HG02623 (cell line): ENCODE data around the gene ARL5A.
A peak's percentile ranks its signal among the peaks of the same experiment; 100 is the strongest.

Experiments used
- ATAC-seq: cut with Tn5 transposase; IDR thresholded peaks from one replicate; pipeline ENCODE4 v1.9.1; 2021; ENCODE audit warnings: moderate library complexity; ENCODE audit not compliant: unreplicated experiment

The ARL5A gene

DNA sequence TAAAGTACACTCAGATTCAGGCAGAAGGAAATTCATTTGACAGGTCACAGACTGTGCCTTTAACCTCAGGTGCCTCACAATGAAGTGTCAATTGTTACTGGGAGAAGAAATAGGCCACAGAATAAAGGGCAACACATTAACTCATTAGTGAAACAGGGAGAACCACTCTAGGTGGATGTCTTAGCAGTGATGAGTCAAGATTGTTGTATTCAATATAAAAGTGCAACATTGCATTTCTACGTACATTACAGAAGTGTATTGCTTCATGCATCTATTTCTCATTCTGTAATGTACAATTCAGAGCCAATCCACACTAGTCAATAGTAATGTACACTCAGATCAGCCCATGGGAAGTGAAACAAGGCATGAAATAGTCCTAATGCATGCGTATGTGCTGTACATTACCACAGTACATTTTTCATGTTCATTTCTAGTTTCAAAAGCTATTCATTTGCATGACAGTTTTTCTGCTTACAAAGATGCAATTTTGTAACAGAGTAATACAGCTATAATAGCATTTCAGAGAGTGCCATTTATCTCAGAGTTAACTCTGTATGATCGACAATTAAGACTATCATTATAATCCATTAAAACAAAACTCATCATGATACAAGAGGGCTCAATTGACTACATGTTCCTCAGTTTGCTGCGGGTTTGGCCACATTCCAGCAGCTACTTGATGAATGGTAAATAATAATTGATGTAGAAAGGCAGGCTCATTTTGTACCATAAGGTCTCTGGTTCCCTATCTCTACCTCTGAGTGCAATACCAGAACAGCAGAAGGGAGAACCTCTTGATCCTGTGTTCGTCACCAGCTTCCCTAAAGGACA lies 12.2 kb upstream of the ARL5A start:
- peak; percentile 97 for ATAC-seq

DNA sequence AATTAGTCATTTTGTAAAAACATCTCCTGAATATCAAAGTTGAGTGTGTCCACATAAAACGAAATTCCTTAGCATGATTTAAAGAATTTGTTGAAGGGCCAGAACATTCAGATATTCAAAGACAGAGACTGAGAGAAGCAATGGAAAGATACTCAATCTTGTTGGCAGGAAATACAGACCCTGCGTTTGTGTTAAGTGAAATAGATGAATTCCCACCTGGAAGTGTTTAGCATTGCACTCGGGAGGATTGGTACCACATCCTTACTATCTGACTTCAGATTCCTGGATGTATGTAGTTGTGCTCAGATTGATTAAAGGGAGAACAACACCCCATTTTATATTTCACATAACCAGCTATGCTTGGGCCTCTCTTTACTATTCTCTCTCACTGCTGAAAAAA lies 9.7 kb upstream of the ARL5A start:
- no peak for ATAC-seq

DNA sequence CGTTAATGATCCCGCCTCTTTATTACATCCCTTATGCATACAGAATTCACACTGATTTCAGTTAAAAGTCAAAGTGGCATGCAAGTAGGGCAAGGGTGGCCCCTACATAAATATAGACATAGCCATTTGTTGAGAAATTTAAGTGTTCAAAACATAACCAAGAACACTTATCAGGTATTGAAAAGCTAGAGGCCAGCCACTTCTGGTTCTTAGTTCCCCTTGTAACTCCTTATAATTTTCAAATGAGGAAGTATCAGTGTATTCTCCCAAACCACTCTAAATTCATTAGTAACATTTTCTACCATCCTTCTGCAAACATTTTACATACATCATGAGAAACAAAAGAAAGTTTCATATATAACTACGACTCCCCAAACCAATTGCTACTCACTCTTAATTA lies 5.8 kb upstream of the ARL5A start:
- ATAC-seq, result peak; percentile 65

DNA sequence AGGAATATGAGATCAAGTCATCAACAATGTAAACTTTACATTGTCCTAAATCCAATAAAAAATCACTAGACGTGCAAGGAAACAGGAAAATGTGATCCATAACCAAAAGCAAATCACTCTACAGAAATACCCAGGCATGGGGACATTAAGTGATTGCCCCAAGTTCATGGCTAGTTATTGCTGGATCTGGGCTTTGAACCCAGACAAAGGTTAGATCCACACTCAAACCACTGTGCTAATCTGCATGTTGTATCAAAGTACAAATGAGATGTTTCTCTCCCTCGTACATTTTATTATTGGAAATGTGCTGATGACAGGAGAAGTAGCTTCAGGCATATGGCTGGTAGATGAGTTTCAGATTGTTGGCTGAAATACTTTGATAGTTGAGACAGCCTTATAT lies 2.7 kb upstream of the ARL5A start:
- ATAC-seq, result no peak

DNA sequence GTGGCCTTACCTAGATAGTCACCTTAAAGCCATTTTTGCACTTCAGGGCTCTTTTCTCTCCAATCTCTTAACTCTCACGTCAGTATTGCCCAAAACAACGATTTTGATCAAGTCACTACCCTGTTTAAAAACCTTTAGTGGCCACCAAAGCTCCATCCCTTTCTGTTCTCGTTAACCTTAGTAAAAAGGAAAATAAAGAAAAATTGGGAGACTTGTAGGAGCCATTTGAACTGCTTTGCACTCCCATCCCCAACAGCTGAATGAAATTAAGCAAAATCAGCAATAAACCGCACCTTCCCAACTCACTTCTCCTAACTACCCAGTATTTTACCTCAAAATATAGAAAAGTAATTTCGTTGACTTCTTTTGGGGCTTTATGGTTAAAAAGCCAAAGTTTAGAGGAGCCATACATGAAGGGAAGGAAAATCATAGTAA lies 686 bp upstream of the ARL5A start:
- no peak for ATAC-seq

DNA sequence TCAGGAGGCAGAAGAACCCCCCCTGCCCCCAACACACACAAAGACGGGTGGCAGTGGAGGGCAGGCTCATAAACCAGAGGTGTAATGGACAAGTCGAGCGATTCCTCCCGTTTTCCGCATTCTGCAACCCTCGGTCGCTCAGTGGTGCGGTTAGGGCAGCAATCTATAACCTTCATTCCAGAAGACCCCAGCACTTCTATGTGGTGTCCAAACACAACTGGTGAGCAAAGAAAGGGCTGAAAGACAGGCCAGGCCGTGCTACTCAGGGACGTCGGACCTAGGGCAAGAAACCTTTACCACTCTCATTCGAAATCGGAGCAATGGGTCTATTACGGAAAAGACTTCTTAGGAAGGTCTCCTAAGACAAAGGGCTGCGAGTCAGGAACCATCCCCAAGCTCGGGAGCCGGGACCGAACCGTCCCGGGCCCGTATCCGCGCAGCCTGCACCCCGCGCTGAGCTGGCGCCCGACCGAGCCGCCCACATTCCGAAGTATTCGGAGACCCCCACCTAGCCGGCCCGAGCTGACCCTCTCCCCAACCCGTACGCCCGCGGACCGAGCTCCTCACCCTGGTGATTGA lies 568 bp downstream of the ARL5A start:
- peak; percentile 13 for ATAC-seq

DNA sequence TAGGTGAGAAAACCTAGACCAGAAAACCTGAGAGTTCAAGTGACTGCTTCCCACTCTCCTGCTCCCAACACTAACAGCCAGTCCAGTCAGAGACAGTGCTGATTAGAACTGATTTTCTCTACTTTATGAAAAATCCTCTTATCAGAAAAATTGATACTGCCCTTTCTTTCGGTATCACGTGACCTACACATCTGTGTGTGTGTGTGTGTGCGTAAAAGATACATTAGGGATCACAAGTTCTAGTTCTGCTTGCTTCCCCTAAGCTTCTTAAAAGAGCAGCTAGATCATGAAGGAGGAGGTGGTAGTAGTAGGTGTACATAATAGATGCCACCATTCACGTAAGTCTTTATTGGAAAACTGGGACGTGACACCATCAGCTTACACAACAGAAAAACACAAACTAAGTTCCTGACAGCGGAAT lies 1.5 kb downstream of the ARL5A start:
- no peak for ATAC-seq

DNA sequence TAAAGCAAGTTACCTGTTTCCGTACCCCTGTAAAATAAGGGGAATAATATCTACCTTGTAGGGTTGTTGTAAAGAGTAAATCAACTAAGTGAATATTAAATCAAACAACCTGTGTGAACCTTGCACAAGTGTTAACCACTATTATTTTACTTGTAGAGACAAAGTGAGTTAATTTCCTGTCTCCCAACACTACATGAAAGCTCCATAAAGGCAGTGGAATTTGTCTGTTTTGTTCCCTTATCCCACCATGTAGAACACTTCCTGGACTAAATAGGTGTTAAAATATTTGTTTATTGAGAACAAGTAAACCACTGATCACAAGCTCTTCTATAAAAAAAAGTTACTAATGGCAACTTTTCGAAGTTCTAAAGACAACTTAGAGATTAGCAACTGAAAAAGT lies 3.3 kb downstream of the ARL5A start:
- ATAC-seq, result no peak

DNA sequence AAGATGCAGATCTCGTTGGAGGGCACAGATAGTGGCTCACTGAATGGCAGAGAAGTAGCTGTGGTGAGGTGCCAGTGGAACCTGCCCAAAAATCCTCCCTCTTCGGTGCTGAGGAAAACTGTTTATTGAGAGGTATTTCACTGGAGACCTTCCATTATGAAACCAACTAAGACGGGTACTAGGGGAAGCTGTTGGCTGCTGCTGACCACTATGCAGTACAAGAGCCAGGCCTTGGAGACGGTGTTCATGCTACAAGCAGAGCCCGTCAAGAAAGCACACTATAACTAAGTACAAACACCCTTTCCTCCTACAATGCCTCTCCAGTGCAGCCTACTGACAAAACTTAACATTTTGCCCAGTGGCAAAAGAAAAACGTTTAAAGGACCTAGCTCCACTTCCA lies 4.6 kb downstream of the ARL5A start:
- ATAC-seq, result no peak

DNA sequence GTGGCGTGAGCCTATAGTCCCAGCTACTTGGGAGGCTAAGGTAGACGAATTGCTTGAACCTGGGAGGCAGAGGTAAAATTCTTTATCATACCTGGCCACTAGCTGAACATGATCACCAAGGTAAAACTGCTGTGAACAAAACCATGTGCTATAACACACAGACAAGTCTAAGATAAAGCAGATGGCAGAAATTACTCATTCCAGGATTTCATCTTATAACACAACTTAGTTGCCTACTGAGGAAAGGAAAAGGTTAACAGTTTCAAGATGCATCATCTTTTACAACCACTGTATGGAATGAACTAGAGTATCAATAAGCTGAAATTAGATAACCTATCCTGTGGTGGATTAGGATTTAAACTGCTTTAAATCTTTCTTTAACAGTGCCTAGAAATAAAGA lies 8.3 kb downstream of the ARL5A start:
- ATAC-seq, result no peak

DNA sequence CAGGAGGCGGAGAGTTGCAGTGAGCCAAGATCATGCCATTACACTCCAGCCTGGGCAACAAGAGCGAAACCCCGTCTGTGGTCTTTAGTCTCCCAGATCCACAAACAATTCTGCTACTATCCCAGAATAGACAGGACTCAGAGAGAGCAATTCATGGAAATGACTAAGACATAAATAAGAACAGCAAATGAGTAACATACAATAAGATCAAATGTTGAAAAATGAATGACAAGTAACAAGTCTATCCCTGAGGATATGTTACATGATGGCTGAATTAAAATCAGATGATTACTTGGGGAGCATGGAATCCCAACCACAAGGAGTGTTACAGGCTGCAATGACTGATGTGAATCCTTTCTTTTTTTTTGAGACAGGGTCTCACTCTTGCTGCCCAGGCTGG lies 10.3 kb downstream of the ARL5A start:
- no peak for ATAC-seq

DNA sequence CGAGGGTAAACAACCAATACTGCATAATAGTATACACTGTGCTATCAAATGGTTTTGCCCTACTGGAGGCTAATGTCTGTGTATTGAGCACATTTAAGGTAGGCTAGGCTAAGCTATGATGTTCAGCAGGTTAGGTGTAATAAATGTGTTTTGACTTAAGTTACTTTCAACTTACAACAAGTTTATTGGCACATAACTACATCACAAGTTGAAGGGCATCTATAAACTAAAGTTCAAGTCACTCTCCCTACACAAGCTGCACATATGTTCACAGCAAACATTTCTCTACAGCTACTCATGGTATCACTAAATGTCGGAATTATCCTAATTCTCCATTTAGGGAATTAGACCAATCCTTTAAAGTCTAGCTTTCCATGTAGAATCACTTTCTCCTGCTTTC lies 11.4 kb downstream of the ARL5A start:
- no peak for ATAC-seq

DNA sequence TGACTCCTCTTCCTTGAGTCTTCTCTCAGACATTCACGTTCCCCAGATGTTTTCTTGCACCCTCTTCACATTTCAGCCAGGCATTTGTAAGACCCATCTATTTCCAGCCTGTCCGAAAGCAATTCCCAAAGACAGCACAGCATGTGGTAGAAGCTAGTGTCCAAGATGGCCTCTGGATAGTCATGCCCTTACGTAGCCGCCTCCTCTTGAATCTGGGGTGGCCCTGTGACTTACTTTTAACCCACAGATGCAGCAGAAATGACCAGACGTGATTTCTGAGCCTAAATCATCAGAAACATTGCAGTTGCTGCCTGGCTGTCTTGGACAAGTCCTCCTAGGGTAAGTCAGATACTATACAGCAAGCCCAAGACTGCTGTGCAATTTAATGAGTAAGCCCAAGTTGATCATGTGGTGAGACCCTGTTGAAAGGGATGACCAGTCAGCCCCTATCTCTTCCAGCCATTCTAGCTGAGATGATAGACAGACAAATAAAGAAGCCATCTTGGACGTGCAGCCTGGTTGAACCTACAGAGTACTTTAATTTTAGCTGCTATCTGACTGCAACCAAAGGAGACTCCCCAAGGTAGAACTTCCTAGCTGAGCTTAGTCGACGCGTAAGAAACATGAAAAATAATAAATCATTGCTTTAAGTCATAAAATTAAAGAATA lies 12.3 kb downstream of the ARL5A start:
- ATAC-seq, result no peak

DNA sequence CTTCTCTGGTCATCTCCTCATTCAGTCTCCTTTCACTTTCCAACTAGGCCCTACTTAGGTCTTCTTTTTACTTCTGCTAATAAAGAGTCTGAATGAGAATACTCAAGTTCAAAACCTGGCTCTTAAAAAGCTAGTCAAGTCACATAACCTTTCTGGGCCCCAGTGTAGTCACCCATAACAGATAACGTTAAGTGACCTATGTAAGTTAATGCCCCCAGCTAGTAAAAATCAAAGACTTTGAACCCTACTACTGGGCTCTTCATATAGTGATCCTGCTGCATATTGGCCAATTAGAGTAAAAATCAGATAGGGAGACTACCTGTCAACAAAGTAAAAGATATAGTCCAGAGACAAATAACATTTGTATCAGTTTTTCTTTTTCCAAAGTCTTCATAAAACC lies 17.7 kb downstream of the ARL5A start:
- ATAC-seq, result no peak

DNA sequence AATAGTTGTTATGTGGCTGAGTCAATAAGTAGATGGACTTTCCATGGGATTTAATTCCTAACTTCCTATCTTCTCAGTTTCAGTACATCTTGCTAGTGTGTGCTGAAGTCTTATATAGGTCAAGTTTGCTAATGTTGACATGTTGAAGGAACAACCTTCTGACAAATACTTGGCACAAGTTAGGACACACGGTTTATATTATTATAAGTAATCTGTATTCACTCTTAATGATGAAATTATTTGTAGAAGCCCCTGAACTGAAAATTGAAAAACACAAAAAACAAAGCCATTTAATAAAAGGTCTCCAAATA lies 19.2 kb downstream of the ARL5A start:
- ATAC-seq, result no peak

DNA sequence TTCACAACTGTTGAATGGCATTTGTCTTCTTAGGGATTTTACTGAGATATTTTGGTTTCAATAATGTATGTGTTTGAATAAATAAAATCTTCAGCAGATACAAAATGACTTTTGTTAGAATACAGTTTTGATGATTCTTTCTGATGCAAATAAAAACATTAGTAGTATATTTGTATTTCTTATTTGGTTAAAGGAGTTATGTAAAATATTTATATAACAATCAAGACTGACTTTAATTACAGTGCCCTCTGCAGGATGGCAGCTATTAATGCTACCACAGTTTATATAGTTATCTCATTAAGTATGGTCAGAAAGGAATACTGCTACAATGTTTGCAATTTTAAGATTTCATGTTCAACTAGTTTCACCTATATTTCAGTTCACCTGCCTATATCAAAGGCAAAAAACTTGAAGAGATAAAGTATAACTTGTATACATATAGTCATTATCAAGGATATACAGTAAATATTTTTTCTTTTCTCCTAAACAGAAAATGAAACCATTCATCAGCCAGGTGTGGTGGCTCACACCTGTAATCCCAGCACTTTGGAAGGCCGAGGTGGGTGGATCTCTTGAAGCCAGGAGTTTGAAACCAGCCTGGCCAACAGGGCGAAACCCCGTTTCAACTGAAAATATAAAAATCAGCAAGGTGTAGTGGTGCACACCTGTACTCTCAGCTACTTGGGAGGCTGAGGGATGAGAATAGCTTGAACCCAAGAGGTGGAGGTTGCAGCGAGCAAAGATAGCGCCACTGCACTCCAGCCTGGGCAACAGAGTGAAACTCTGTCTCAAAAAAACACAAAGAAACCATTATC lies 19.8 kb downstream of the ARL5A start:
- no peak for ATAC-seq

DNA sequence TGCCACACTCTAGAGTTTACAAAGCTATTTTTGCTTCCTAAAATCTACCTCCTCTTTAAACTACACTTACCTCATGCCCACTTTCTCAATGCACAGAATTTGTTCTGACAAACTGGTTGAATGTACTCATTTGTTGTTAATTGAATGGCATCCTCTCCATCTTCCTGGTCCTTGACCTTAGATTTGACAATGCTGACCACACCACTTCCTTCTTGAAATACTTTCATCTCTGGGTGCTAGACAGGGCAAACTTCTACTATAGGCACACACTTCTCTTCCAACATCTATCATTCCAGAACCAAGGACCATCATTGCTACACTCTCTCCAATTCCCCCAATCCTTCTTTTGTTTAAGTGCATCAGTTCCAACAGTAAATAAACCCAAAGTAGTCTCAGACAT lies 22.3 kb downstream of the ARL5A start:
- ATAC-seq, result no peak

DNA sequence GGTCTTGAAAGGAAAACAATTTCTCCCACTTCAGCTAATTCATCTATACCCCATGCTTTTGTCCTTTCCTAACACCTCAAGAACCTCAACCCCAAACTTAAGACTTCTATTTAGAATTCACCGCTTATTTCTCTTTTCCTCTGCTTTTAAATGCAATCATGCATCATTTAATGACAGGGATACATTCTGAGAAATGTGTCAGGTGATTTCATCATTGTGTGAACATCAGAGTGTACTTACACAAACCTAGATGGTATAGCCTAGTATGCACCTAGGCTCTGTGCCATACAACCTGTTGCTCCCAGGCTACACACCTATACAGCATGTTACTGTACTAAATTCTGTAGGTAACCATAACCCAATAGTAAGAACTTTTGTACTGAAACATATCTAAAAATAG lies 22.9 kb downstream of the ARL5A start:
- ATAC-seq, result no peak

DNA sequence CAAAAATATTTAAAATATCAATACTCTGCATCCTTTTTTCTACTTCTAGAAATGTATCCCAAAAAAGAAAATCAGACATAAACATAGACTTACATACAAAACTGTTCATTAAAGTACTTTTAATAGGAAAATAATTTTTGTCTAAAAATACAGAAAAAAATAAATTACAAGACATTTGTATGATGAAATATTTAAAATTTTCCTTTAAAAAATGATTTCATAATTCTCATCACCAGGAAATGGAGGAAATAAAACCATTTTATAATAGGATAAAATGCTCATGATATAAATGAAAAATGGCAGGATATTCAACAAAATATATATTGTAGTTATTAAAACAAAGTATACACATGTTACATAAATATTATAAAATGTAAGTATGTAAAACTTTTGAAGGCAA lies 24.4 kb downstream of the ARL5A start:
- ATAC-seq, result no peak

DNA sequence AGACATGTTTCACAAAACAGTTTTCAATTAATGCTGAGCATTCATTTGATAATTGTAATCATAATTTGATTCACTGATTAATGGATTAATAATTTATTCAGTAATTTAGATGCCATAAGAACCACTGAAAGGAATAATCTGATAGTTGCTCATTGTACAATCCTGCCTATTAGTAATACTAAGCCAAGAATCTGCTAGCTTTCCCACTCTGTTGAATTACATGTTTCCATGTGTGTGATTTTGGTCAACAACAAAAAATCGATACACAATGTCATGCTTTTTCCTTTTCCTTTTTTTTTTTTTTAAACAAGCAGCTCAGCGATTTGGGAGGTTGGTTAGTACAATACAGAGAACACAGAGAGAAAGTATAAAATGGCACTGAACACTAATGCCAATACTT lies 25.9 kb downstream of the ARL5A start:
- ATAC-seq, result no peak

DNA sequence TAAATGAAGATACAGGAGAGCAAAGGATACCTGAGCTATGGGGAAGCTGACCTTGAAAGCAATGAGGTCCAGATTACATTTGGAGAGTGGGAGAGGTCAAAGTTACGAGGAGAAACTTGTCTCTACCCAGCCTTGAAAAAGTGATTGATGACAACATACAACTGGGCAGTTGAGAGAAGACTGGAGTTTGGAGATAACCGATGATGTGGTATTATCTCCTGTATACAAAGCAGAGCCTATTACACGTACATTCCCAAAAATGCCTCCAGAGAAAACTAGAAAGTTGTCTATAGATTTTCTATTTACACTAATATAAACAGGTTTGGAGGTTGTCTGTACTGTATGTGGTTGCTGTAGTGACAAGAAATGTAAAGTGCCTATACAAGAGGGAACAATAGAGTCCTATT lies 28.3 kb downstream of the ARL5A start:
- no peak for ATAC-seq

DNA sequence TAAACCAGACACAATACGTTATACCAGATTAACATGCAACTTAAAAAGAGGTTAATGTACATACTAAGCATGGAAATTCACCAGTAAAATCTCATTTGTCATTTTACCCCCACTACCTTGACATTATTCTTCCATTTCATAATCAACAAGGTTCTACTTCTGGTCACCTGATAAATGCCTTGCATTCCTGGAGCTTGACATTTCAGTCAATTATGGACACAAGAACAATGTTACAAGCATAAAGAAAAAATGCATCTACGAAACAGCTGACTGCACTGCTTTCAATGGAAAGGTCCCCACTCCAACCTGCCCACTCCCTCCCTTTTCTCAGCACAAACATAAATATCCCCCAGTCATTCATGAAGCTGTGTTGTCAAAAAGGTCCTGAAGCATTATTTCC lies 31.4 kb downstream of the ARL5A start:
- ATAC-seq, result no peak
